ENCODE data around the gene MBD3L2B.
"Not testable (repeated sequence)": the region's sequence is repeated elsewhere in the genome, so short reads cannot be mapped to it uniquely, and the experiment has no call there.

The MBD3L2B gene

DNA sequence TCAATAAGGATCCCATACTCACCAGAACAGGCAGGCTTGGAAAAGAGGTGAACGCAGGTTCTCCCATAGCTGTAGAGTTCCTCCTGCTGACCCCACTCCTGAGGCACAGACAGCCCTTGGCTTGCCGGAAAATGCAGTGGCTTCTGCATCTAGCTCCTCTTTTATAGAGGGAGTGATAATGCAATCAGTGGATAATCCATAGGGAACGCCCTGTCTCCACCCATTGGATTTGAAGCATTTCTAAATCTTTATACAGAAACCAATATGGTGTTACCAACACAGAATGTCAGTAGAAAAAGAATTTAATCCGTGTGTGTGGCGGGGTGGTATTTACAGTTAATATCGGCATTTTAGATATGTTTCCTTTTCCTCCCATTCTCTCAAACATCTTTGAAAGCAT lies at the start of gene MBD3L2B:
MBD3L2B (minus strand) TSS at position 101 of the 400 bp plus-strand sequence; CDS start at position 67, 34 bp downstream.
- not testable (repeated sequence) for DNase-seq

DNA sequence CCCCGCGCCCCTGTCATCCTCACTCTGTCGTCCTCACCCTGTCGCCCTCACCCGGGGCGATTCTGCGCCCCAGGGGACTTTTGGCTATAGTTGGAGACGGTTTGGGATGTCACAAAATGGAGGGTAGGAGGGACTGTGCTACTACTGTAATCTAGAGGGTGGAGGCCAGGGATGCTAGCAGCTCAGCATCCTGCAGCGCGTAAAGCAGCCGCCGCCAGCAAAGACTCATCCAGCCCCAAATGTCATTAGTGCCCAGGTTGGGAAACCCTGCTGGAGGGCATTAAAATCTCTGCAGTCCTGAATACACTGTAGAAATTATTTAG lies 48.6 kb upstream of the MBD3L2B start:
- DNase-seq: no peak

DNA sequence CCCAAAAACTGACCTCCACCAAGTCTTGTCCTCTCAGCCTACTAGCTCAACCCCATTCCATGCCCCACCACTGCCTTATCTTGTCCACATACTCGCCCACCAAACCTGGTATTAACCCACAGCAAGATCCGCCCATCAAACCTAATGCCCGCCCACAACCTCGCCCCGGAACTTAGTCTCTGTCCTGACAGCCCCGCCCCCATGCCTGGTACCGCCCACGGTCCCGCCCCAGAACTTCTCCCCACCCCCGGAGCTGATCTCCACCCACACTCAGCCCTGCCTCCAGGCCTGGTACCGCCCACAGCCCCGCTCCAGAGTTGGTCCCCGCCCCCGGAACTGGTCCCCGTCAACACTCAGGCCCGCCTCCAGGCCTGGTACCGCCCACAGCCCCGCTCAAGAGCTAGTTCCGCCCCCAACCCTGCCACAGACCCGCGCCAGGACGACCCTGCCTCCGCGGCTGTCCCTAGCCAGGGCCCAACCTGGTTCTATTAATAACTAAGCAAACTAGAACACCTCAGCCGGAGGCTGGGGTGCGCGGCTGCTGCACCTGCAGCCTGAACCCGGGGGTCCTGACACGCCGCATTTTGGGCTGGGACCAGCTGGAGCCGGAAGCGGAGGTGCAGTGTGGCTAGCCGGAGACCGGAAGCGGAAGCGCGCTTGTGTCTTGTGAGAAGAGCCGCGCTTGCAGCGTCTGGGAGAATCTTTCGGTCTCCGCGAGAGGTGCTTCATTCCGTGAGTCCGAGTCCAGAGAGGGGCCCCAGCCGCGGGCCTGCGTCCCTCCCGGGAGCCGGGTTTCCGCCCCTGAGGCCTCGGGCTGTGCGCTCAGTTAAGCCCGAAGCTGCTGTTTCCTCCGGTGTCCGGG lies 48.0 kb upstream of the MBD3L2B start, which contains the start of gene ZNF557:
ZNF557 (plus strand) TSS at position 662 of the 862 bp plus-strand sequence. CDS start 5,372 bp downstream, outside the sequence.
- peak; percentile 91 for DNase-seq

DNA sequence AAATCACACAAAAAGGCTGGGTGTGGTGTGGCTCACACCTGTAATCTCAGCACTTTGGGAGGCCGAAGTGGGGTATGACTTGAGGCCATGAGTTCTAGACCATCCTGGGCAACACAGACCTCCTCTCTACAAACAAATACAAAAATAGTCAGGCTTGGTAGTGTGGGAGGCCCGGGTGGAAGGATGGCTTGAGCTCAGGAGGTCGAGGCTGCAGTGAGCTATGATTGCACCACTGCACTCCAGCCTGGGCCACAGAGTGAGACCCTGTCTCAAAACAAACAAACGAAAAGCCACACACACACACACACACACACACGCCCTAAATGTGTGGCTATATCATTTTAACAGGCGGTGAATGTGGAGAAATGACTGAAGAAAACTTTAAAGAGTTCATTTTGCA lies 47.4 kb upstream of the MBD3L2B start:
- no peak for DNase-seq

DNA sequence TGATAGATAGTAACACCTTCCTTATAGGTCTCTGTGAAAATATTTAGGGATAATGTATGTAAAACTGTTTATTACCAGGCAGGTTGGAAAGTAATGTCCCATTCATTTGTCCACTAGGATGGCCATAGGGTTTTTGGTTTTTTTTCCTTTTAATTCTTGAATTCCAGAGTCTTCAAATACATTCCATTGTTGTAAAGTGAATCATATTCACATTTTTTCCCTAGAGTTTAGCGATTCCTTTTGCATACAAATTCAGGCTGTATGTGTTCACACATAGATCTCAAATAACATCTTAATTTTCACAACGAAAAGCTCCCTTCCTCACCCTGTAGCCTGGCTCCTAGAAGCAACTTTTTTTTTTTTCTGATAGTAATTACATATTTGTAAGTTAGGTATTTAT lies 46.5 kb upstream of the MBD3L2B start:
- DNase-seq: no peak

DNA sequence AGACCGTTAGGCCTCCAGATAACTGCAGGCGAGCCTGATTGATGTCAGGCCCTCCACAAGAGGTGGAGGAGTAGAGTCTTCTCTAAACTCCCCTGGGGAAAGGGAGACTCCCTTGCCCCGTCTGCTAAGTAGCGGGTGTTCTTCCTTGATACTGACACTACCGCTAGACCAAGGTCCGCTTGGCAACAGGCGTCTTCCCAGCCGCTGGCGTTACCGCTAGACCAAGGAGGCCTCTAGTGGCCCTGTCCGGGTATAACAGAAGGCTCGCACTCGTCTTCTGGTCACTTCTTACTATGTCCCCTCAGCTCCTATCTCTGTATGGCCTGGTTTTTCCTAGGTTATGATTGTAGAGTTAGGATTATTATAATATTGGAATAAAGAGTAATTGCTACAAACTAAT lies 45.9 kb upstream of the MBD3L2B start:
- not testable (repeated sequence) for DNase-seq

DNA sequence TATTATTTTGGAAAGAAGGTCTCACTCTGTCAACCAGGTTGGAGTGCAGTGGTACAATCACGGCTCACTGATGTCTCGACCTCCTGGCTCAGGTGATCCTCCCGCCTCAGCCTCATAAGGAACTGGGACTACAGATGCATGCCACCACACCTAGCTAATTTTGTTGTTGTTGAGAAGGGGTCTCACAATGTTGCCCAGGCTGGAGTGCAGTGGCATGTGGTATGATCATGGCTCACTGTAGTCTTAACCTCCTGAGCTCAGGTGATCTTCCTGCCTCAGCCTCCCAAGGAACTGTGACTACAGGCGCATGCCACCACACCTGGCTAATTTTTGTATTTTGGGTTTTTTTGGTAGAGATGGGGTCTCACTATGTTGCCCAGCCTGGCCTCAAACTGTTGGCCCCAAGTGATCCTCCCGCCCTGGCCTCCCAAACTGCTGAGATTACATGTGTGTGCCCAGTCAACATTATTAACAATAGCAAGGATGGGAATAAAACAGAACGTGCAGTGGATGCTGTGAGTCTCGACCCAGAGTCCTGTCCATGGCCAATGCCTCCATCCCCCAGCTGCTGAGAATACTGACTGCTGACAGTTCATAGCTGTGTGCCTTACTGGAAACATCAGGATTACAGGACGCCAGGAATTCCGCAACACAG lies 42.7 kb upstream of the MBD3L2B start:
- no peak for DNase-seq

DNA sequence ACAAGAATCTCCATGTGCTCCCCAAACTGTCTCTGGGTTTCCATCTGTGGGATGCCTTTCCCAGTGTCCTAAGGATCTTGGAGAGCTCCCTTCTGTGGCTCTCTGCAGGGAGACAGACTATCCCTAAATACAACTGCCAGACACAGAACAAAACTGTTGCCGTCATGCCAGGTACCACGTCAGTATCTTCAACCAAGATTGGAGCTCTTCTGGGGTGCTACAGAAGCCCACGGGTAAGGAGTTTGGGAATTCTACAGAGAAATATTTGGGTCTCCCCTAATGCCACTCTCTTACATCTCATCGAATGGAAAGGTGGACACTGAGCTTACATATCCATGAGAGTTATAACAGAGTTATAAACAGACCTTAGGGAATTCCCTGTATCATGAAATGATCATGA lies 42.1 kb upstream of the MBD3L2B start:
- DNase-seq: no peak

DNA sequence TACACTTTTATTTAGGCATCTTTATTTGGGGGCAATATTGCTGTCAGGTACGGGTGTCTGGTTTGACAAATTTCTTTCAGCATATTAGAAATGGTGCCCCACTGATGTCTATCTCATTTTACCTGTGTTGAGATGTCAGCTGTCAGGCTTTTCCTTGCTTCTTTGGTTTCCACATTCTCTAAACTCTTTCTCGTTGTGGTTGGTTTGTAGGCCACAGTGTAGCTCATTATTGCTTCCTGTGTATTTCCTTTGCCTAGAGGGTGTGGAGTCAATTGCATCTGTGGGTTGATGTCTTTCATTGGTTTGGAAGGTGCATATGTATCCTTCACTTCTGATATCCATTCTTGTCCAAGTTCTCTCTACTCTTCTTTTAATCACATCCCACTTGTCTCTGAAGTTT lies 38.7 kb upstream of the MBD3L2B start:
- DNase-seq: not testable (repeated sequence)

DNA sequence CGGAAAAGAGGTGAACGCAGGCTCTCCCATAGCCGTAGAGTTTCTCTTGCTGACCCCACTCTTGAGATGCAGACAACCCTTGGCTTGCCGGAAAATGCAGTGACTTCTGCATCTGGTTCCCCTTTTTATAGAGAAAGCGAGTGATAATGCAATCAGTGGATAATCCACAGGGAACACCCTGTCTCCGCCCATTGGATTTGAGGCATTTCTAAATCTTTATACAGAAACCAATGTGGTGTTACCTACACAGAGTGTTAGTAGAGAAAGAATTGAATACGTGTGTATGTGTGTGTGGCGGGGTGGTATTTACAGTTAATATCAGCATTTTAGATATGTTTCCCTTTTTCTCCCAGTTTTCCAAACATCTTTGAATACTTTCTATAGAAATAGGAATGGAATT lies 37.3 kb upstream of the MBD3L2B start, which contains the start of gene MBD3L3:
MBD3L3 (minus strand) TSS at position 101 of the 400 bp plus-strand sequence; CDS start at position 30, 71 bp downstream.
- not testable (repeated sequence) for DNase-seq

DNA sequence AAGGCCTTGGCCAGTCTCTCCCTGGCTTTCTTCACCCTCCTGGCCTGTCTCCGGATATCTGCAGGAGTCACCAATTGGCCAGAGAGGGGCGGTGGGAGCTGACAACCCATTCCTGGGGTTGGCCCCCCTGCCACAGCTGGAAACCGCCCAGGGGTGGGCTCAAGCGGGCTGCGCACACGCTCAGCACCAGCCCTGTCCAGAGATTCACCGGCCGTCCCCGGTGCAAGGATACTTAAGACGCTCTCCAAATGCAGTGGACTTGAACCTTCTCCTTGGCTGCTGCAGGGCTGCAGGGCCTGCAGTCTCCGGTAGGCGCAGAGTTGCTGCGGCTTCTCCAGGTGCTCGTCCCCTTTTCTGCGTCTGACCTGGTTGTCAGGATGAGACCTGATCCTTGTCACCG lies 35.1 kb upstream of the MBD3L2B start:
- DNase-seq: not testable (repeated sequence)

DNA sequence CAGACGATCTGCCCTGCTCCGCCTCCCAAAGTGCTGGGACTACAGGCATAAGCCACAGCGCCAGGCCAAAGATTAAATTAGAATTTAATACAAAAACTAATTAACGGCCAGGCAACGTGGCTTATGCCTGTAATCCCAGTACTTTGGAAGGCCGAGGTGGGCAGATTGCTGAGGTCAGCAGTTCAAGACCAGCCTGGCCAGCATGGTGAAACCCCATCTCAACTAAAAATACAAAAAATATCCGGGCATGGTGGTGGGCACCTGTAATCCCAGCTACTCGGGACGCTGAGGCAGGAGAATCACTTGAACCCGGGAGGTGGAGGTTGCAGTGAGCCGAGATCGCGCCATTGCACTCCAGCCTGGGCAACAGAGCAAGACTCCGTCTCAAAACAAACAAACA lies 34.4 kb upstream of the MBD3L2B start:
- DNase-seq: not testable (repeated sequence)

DNA sequence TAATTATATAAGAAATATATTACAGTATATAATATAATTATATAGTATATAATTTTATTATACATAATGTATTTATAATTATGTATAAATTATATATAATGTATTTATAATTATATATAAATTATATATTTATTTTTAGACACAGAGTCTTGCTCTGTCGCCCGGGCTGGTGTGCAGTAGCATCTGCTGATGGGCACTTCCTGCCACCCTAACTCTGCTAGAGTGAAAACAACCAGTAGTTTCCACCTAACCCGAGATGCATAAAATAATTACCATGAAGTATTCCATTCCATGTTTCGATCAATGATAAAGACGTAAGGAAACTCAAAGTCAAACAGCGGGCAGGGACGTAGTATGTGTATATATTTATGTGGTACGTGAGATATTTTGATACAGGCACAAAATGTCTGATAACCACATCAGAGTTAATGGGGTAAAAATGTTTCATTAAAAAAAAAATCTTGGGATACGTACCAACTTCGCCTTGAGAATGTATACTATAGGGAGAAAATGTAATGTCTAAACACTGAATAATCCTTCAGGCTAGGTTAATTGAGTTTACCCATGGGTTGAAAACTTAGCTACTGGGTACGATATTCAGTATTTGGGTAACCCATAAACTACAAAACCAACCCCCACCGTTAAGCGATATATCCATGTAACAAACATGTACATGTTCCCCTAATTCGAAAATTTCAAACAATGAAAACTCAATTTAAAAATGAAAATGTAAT lies 33.6 kb upstream of the MBD3L2B start:
- not testable (repeated sequence) for DNase-seq

DNA sequence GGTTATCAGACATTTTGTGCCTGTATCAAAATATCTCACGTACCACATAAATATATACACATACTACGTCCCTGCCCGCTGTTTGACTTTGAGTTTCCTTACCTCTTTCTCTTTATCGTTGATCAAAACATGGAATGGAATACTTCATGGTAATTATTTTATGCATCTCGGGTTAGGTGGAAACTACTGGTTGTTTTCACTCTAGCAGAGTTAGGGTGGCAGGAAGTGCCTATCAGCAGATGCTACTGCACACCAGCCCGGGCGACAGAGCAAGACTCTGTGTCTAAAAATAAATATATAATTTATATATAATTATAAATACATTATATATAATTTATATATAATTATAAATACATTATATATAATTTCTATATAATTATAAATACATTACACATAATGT lies 31.7 kb upstream of the MBD3L2B start:
- not testable (repeated sequence) for DNase-seq

DNA sequence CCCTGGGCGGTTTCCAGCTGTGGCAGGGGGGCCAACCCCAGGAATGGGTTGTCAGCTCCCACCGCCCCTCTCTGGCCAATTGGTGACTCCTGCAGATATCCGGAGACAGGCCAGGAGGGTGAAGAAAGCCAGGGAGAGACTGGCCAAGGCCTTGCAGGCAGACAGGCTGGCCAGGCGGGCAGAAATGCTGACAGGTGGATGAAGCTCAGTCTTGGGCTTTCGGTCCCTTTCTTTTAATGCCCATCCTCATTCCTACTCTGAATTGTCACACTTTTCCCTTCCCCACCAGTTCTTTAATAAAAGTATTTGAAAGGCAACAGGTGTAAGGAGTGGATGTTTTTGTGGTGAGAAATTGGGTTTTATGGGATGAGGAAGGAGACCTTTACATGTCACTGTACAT lies 30.2 kb upstream of the MBD3L2B start:
- not testable (repeated sequence) for DNase-seq

DNA sequence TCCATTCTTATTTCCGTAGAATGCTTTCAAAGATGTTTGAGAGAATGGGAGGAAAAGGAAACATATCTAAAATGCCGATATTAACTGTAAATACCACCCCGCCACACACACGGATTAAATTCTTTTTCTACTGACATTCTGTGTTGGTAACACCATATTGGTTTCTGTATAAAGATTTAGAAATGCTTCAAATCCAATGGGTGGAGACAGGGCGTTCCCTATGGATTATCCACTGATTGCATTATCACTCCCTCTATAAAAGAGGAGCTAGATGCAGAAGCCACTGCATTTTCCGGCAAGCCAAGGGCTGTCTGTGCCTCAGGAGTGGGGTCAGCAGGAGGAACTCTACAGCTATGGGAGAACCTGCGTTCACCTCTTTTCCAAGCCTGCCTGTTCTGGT lies 27.8 kb upstream of the MBD3L2B start, which contains the start of gene MBD3L2:
MBD3L2 (plus strand) TSS at position 301 of the 400 bp plus-strand sequence; CDS start at position 354, 53 bp downstream.
- not testable (repeated sequence) for DNase-seq

DNA sequence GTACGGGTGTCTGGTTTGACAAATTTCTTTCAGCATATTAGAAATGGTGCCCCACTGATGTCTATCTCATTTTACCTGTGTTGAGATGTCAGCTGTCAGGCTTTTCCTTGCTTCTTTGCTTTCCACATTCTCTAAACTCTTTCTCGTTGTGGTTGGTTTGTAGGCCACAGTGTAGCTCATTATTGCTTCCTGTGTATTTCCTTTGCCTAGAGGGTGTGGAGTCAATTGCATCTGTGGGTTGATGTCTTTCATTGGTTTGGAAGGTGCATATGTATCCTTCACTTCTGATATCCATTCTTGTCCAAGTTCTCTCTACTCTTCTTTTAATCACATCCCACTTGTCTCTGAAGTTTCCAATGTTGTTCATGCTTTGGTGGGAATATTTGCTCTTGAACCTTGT lies 20.3 kb upstream of the MBD3L2B start:
- DNase-seq: not testable (repeated sequence)

DNA sequence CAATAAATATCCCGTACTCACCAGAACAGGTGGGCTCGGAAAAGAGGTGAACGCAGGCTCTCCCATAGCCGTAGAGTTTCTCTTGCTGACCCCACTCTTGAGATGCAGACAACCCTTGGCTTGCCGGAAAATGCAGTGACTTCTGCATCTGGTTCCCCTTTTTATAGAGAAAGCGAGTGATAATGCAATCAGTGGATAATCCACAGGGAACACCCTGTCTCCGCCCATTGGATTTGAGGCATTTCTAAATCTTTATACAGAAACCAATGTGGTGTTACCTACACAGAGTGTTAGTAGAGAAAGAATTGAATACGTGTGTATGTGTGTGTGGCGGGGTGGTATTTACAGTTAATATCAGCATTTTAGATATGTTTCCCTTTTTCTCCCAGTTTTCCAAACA lies 18.8 kb upstream of the MBD3L2B start, which contains the start of gene MBD3L4:
MBD3L4 (minus strand) TSS at position 101 of the 400 bp plus-strand sequence; CDS start at position 66, 35 bp downstream.
- not testable (repeated sequence) for DNase-seq

DNA sequence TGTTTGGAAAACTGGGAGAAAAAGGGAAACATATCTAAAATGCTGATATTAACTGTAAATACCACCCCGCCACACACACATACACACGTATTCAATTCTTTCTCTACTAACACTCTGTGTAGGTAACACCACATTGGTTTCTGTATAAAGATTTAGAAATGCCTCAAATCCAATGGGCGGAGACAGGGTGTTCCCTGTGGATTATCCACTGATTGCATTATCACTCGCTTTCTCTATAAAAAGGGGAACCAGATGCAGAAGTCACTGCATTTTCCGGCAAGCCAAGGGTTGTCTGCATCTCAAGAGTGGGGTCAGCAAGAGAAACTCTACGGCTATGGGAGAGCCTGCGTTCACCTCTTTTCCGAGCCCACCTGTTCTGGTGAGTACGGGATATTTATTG lies 9.0 kb upstream of the MBD3L2B start, which contains the start of gene MBD3L5:
MBD3L5 (plus strand) TSS at position 301 of the 400 bp plus-strand sequence; CDS start at position 335, 34 bp downstream.
- not testable (repeated sequence) for DNase-seq

DNA sequence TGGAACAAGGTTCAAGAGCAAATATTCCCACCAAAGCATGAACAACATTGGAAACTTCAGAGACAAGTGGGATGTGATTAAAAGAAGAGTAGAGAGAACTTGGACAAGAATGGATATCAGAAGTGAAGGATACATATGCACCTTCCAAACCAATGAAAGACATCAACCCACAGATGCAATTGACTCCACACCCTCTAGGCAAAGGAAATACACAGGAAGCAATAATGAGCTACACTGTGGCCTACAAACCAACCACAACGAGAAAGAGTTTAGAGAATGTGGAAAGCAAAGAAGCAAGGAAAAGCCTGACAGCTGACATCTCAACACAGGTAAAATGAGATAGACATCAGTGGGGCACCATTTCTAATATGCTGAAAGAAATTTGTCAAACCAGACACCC lies 7.6 kb upstream of the MBD3L2B start:
- DNase-seq: not testable (repeated sequence)

DNA sequence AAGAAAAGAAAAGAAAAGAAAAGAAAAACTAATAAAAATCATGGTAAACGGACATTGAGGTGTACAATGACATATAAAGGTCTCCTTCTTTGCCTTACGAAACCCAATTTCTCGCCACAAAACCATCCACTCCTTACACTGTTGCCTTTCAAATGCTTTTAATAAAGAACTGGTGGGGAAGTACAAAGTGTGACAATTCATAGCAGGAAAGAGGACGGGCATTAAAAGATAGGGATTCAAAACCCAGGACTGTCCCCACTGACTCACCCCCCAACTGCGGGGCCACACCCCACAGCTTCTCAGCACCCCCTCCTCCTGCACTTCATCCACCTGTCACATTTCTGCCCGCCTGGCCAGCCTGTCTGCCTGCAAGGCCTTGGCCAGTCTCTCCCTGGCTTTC lies 2.4 kb downstream of the MBD3L2B start:
- DNase-seq: no peak

DNA sequence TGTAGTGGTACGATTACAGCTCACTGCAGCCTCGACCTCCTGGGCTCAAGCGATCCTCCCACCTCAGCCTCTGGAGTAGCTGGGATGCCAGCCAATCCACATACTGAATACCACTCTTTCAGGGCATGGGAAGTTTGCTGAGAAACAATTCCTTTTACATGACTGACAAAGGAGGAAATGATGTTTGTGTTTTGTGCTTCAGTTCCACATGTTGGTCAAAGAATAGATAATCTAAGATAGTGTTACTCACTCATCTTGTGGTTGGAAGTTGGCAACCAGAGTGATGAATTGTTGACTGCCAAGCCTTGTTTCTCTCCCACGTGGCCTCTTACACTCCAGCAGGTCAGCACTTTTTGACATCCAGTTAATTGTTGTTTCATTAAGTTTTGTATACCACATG lies 7.6 kb downstream of the MBD3L2B start:
- no peak for DNase-seq
